Retinal pigment epithelial cell (primary cell): ENCODE results near the gene IL17RD.

Experiments
- DNase-seq: peaks from one replicate; pipeline ENCODE4 v3.0.0-alpha.2; 2010; ENCODE audit warnings: low read depth
- H3K4me3 ChIP-seq: 2 replicates; pipeline ENCODE4 v1.5.1; 2011; ENCODE audit warnings: mild to moderate bottlenecking, low read length, control low read depth, moderate library complexity
- TF ChIP-seq, protein P1 (sequence below): conservative IDR thresholded peaks from 2 replicates; pipeline ENCODE4 v1.5.1; 2011; ENCODE audit warnings: low read depth, low read length, control low read depth, inconsistent platforms

Gene IL17RD

DNA sequence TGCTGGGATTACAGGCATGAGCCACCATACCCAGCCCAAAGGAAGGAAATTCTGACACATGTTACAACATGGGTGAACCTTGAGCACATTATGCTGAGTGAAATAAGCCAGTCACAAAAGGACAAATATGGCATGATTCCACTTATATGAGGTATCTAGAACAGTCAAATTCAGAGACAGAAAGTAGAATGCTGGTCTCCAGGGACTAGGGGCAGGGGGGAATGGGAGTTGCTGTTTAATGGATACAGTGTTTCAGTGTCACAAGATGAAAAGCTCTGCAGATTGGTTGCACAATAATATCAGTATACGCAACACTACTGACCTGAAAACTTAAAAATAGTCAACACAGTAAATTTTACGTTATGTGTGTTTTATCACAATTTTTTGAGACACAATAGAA is 100.6 kb downstream of the IL17RD start:
- TF ChIP-seq, protein P1, sequence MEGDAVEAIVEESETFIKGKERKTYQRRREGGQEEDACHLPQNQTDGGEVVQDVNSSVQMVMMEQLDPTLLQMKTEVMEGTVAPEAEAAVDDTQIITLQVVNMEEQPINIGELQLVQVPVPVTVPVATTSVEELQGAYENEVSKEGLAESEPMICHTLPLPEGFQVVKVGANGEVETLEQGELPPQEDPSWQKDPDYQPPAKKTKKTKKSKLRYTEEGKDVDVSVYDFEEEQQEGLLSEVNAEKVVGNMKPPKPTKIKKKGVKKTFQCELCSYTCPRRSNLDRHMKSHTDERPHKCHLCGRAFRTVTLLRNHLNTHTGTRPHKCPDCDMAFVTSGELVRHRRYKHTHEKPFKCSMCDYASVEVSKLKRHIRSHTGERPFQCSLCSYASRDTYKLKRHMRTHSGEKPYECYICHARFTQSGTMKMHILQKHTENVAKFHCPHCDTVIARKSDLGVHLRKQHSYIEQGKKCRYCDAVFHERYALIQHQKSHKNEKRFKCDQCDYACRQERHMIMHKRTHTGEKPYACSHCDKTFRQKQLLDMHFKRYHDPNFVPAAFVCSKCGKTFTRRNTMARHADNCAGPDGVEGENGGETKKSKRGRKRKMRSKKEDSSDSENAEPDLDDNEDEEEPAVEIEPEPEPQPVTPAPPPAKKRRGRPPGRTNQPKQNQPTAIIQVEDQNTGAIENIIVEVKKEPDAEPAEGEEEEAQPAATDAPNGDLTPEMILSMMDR = no peak
- DNase-seq = no peak
- H3K4me3 ChIP-seq = no peak overlapping the region

DNA sequence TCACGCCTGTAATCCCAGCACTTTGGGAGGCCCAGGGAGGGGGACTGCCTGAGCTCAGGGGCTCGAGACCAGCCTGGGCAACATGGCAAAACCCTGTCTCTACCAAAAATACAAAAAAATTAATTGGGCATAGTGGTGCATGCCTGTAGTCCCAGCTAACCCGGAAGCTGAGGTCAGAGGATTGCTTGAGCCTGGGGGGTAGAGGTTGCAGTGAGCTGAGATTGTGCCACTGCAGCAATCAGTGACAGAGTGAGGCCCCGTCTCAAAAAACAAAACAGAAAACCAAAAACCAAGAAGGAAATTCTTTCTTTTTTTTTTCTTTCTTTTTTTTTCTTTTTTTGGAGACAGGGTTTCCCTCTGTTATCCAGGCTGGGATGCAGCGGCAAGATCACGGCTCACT is 101.2 kb downstream of the IL17RD start:
- DNase-seq = no peak
- no peak overlapping the region for H3K4me3 ChIP-seq
- TF ChIP-seq, protein P1 = no peak

DNA sequence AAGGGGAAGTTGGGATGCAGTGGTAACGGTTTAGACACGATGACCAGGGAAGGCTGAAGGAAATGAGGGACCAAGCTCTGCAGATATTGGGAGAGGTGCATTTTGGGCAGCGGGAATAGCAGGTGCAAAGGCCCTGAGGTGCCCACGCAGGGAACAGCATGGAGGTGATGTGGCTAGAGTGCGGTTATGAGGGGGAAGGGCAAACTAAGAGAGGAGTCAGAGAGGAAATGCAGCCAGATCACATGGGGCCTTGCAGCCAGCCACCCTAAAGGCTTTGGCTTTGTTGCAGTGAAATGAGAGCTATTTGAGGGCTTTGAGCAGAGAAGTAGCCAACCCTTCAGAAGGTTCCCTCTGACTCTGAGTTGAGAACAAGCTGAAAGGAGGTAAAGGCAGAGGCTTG is 102.1 kb downstream of the IL17RD start:
- DNase-seq = no peak
- H3K4me3 ChIP-seq = no peak overlapping the region
- TF ChIP-seq, protein P1 = no peak

DNA sequence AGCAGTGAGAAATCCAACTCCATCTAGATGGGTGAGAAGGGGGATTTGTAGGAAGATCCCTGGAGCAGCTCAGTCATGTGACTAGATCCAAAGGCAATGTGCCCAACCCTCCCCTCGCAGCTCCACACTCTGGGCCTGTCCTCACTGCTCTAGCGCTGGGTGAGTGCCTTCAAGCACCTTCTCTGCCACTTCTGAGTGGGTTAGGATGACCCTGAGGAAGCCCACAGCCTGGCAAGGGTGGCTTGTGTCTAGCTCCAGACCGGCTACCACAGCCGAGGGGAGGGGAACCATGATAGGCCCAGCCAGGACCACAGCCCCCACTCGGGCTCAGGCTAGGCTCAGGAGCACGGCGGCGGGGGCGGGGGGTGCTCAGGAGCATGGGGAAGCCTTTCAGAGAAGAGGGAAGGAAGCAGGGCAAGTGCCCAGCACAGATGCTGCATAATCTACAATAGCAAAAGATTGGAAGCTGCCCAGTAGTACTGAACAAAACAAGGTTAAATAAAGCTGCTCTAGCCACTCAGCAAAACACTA is 103.0 kb downstream of the IL17RD start:
- DNase-seq = no peak
- TF ChIP-seq, protein P1 = no peak
- no peak overlapping the region for H3K4me3 ChIP-seq

DNA sequence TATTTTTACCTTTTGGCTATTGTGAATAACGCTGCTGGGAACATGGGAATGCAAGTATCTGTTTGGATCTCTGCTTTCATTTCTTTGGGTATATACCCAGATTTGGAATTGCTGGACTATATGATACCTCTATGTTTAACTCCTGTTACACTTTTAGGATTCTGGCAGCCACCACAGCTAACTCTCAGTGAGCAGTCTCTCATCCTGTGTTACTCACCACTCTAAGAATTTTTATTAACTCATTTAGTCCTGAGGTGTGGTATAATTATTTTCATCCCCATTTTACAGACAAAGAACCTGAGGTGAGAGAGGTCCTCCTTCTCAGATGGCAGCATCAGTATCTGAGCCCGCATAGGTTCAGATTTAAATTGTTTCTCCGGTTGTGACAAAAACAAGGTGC is 103.6 kb downstream of the IL17RD start:
- H3K4me3 ChIP-seq = no peak overlapping the region
- TF ChIP-seq, protein P1 = no peak
- DNase-seq = no peak

DNA sequence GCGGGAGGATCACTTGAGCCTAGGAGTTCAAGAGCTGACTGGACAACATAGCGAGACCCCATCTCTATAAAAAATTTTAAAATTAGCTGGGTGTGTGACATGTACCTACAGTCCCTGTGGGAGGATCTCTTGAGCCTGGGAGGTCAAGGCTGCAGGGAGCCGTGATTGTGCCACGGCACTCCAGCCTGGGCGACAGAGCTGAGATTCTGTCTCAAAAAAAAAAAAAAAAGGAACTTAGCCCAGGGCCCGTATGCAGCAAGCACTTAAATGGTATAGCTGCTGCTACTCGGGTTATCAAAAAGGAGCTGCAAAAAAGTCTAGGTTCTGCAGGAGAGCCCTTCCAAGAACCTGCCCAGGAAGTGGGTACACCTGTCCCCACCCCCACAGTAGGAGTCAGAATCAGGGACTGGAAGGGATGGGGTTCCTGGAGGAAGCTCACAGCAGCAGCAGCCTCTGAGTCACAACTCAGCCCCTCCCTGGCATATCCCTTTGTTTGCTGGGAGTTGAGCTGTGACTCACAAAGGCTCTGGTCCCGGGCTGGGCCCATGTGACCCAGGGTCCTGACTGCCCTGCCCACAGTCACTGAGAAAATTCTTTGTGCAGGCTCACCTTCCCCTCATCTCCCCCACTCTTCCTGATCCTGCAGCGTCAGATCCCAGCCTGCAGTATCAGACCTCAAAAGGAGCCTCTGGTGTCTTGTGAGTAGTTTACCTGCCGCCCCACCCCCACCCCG is 104.9 kb downstream of the IL17RD start, which contains the start of gene SPATA12:
Gene SPATA12 (plus strand): TSS at position 576 of the 733 bp plus-strand sequence. CDS start 13,031 bp downstream, outside the sequence.
- peak; percentile 96 for DNase-seq
- H3K4me3 ChIP-seq = peak within 1 kb of the TSS; percentile 19
- TF ChIP-seq, protein P1 = no peak

DNA sequence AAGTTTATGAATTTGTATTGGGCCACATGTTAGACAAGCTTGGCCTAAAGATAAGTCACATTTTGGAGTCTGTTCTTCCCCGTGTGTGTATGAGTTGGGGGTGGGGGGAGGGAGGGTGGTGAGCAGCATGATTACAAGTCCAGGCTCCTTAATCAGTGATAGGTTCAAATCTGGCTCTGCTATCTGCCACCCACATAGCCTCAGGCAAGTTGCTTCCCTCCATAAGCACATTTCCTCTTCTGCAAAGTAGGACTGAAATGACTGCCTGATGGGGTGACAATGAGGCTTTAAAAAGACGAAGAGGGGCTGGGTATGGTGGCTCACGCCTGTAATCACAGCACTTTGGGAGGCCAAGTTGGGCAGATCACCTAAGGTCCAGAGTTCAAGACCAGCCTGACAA is 105.7 kb downstream of the IL17RD start:
- no peak for DNase-seq
- no peak overlapping the region for H3K4me3 ChIP-seq
- TF ChIP-seq, protein P1 = no peak
